Fibroblast of pulmonary artery (primary cell): ENCODE results near the gene TOP1.

ENCODE experiments used
- DNase-seq: peaks from one replicate; pipeline ENCODE4 v3.0.0-alpha.2; 2010; ENCODE audit warnings: low read depth
- H3K4me3 ChIP-seq: replicated peaks from 2 replicates; pipeline ENCODE4 v1.5.1; 2011; ENCODE audit warnings: low read depth, mild to moderate bottlenecking, control low read depth, low read length, moderate library complexity
- CTCF ChIP-seq: IDR thresholded peaks from 2 replicates; pipeline ENCODE4 v1.5.1; 2011; ENCODE audit warnings: mild to moderate bottlenecking, control low read depth, low read length, inconsistent platforms; ENCODE audit errors: missing control alignments

The TOP1 gene

GRCh38 chr20:41171736-41172295 is 143.2 kb downstream of the TOP1 start:
- no peak overlapping the region for H3K4me3 ChIP-seq
- no peak for DNase-seq
- TF ChIP-seq CTCF = no peak

GRCh38 chr20:41172296-41173140 is 143.9 kb downstream of the TOP1 start:
- DNase-seq = peak; percentile 33
- no peak for TF ChIP-seq CTCF
- no peak overlapping the region for H3K4me3 ChIP-seq

GRCh38 chr20:41173161-41173721 is 144.6 kb downstream of the TOP1 start:
- TF ChIP-seq CTCF = peak; percentile 96

GRCh38 chr20:41173791-41174341 is 145.2 kb downstream of the TOP1 start:
- DNase-seq = no peak
- no peak for TF ChIP-seq CTCF

More at GRCh38 chr20:41173161-41173721, 144.6 kb downstream of the TOP1 start:
- no peak overlapping the region for H3K4me3 ChIP-seq
- DNase-seq = peak; percentile 88

More at GRCh38 chr20:41173791-41174341, 145.2 kb downstream of the TOP1 start:
- H3K4me3 ChIP-seq = no peak overlapping the region
